ENCODE measurements around the gene C2CD2.

GRCh38 chr21:41876928-41877652 lies 76.7 kb downstream of the C2CD2 start:
- no peak for TF ChIP-seq CTCF (IDR thresholded peaks at IDR 0.05)
- TF ChIP-seq POLR2A (IDR thresholded peaks at IDR 0.05): no peak
